Measurements from ENCODE around the gene ADAMTS18.

The ADAMTS18 gene

GRCh38 chr16:77434022-77434529 lies 758 bp downstream of the ADAMTS18 start:
- Histone ChIP-seq H3K36me3 (replicated peaks; ENCODE audit: low read depth, low read length) (no peaks in the 10 kb centered on the region), H3K9ac (ENCODE audit: low read length) (no peak overlapping the region), H3K4me3 (ENCODE audit: low read length) (no peak overlapping the region), H3K4me1 (ENCODE audit: low read length) (no peaks in the 10 kb centered on the region), H3K27ac (ENCODE audit: low read length) (no peak overlapping the region), H2AFZ (ENCODE audit: low read depth, low read length) (no peak overlapping the region), H3K9me3 (ENCODE audit: insufficient read depth, low read length) (no peaks in the 10 kb centered on the region), H3K4me2 (ENCODE audit: low read length) (no peak overlapping the region), H4K20me1 (ENCODE audit: insufficient read depth, low read length) (no peaks in the 10 kb centered on the region), H3K27me3 (ENCODE audit: low read depth, low read length) (peaks cover 32% of the 10 kb centered on the region), H3K79me2 (ENCODE audit: low read length) (no peaks in the 10 kb centered on the region)
- TF ChIP-seq EZH2phosphoT487 (IDR thresholded peaks at IDR 0.05; ENCODE audit: low read depth) (no peak), CTCF (IDR thresholded peaks at IDR 0.05; ENCODE audit: low read depth, low read length) (no peak)

- Histone ChIP-seq H3K36me3 (replicated peaks; ENCODE audit: low read depth, low read length) (no peaks in the 10 kb centered on the region), H3K4me3 (ENCODE audit: low read length) (no peak overlapping the region), H2AFZ (ENCODE audit: low read depth, low read length) (no peak overlapping the region), H3K9me3 (ENCODE audit: insufficient read depth, low read length) (no peaks in the 10 kb centered on the region), H3K79me2 (ENCODE audit: low read length) (no peaks in the 10 kb centered on the region), H3K27me3 (ENCODE audit: low read depth, low read length) (peaks cover 34% of the 10 kb centered on the region), H3K27ac (ENCODE audit: low read length) (no peak overlapping the region), H3K4me1 (ENCODE audit: low read length) (no peaks in the 10 kb centered on the region), H3K4me2 (ENCODE audit: low read length) (no peak overlapping the region), H3K9ac (ENCODE audit: low read length) (no peak overlapping the region), H4K20me1 (ENCODE audit: insufficient read depth, low read length) (no peaks in the 10 kb centered on the region)
- TF ChIP-seq EZH2phosphoT487 (IDR thresholded peaks at IDR 0.05; ENCODE audit: low read depth) (no peak), CTCF (IDR thresholded peaks at IDR 0.05; ENCODE audit: low read depth, low read length) (no peak)
Measured at GRCh38 chr16:77433146-77433545, 1.7 kb downstream of the ADAMTS18 start.

- H3K4me1 ChIP-seq (ENCODE audit: low read length): no peaks in the 10 kb centered on the region
- TF ChIP-seq EZH2phosphoT487 (IDR thresholded peaks at IDR 0.05; ENCODE audit: low read depth): no peak
- TF ChIP-seq CTCF (IDR thresholded peaks at IDR 0.05; ENCODE audit: low read depth, low read length): no peak
- no peaks in the 10 kb centered on the region for H3K36me3 ChIP-seq (replicated peaks; ENCODE audit: low read depth, low read length)
- H3K4me2 ChIP-seq (ENCODE audit: low read length): no peak overlapping the region
- H3K27me3 ChIP-seq (ENCODE audit: low read depth, low read length): peaks cover 40% of the 10 kb centered on the region
- no peak overlapping the region for H3K4me3 ChIP-seq (ENCODE audit: low read length)
- H3K27ac ChIP-seq (ENCODE audit: low read length): no peak overlapping the region
- no peak overlapping the region for H2AFZ ChIP-seq (ENCODE audit: low read depth, low read length)
- H3K79me2 ChIP-seq (ENCODE audit: low read length): no peaks in the 10 kb centered on the region
- no peaks in the 10 kb centered on the region for H4K20me1 ChIP-seq (ENCODE audit: insufficient read depth, low read length)
- H3K9me3 ChIP-seq (ENCODE audit: insufficient read depth, low read length): no peaks in the 10 kb centered on the region
- H3K9ac ChIP-seq (ENCODE audit: low read length): no peak overlapping the region
Measured at GRCh38 chr16:77432264-77432663, 2.6 kb downstream of the ADAMTS18 start.

- no peak overlapping the region for H3K4me2 ChIP-seq (ENCODE audit: low read length)
- no peak overlapping the region for H3K9ac ChIP-seq (ENCODE audit: low read length)
- H3K27ac ChIP-seq (ENCODE audit: low read length): no peak overlapping the region
- no peaks in the 10 kb centered on the region for H3K4me1 ChIP-seq (ENCODE audit: low read length)
- H2AFZ ChIP-seq (ENCODE audit: low read depth, low read length): no peak overlapping the region
- TF ChIP-seq EZH2phosphoT487 (IDR thresholded peaks at IDR 0.05; ENCODE audit: low read depth) (no peak), CTCF (IDR thresholded peaks at IDR 0.05; ENCODE audit: low read depth, low read length) (no peak)
- H3K9me3 ChIP-seq (ENCODE audit: insufficient read depth, low read length): no peaks in the 10 kb centered on the region
- H3K4me3 ChIP-seq (ENCODE audit: low read length): no peak overlapping the region
- H3K36me3 ChIP-seq (replicated peaks; ENCODE audit: low read depth, low read length): no peaks in the 10 kb centered on the region
- no peaks in the 10 kb centered on the region for H3K79me2 ChIP-seq (ENCODE audit: low read length)
- no peaks in the 10 kb centered on the region for H4K20me1 ChIP-seq (ENCODE audit: insufficient read depth, low read length)
- peaks cover 44% of the 10 kb centered on the region for H3K27me3 ChIP-seq (ENCODE audit: low read depth, low read length)
Measured at GRCh38 chr16:77430787-77431585, 3.8 kb downstream of the ADAMTS18 start.
